Activated naive CD8-positive, alpha-beta T cell (primary cell): ENCODE measurements around the gene CPT1A.

Experiments
- H3K27ac Mint-ChIP-seq: one replicate; pipeline ENCODE4 v1.8.0; 2021; ENCODE audit warnings: mixed read lengths
- H3K27me3 Mint-ChIP-seq: one replicate; pipeline ENCODE4 v1.8.0; 2021; ENCODE audit warnings: mixed read lengths
- H3K36me3 Mint-ChIP-seq: one replicate; pipeline ENCODE4 v1.8.0; 2021; ENCODE audit warnings: mixed read lengths
- H3K4me1 Mint-ChIP-seq: one replicate; pipeline ENCODE4 v1.8.0; 2021; ENCODE audit warnings: low read depth, mixed read lengths
- H3K4me3 Mint-ChIP-seq: one replicate; pipeline ENCODE4 v1.8.0; 2021; ENCODE audit warnings: mild to moderate bottlenecking, mixed read lengths
- H3K9me3 Mint-ChIP-seq: one replicate; pipeline ENCODE4 v1.8.0; 2021; ENCODE audit warnings: low read depth, mixed read lengths

The CPT1A gene

GRCh38 chr11:68808787-68809186 lies 32.9 kb downstream of the CPT1A start:
- no peak overlapping the region for H3K27ac Mint-ChIP-seq
- H3K9me3 Mint-ChIP-seq = no peaks in the 10 kb centered on the region
- no peaks in the 10 kb centered on the region for H3K4me1 Mint-ChIP-seq
- no peak overlapping the region for H3K4me3 Mint-ChIP-seq
- peaks cover 2% of the 10 kb centered on the region for H3K36me3 Mint-ChIP-seq
- no peaks in the 10 kb centered on the region for H3K27me3 Mint-ChIP-seq

GRCh38 chr11:68806931-68807844 lies 34.5 kb downstream of the CPT1A start:
- H3K36me3 Mint-ChIP-seq = peaks cover 4% of the 10 kb centered on the region

GRCh38 chr11:68804786-68805185 lies 36.9 kb downstream of the CPT1A start:
- Mint-ChIP-seq H3K36me3 (peaks cover 4% of the 10 kb centered on the region), H3K4me3 (no peak overlapping the region), H3K4me1 (no peaks in the 10 kb centered on the region), H3K9me3 (no peaks in the 10 kb centered on the region), H3K27me3 (no peaks in the 10 kb centered on the region), H3K27ac (no peak overlapping the region)

More at GRCh38 chr11:68806931-68807844, 34.5 kb downstream of the CPT1A start:
- H3K4me1 Mint-ChIP-seq = no peaks in the 10 kb centered on the region
- H3K4me3 Mint-ChIP-seq = no peak overlapping the region
- H3K27ac Mint-ChIP-seq = no peak overlapping the region
- H3K9me3 Mint-ChIP-seq = no peaks in the 10 kb centered on the region
- H3K27me3 Mint-ChIP-seq = no peaks in the 10 kb centered on the region

GRCh38 chr11:68803766-68804165 lies 38.0 kb downstream of the CPT1A start:
- Mint-ChIP-seq H3K4me1 (no peaks in the 10 kb centered on the region), H3K27me3 (no peaks in the 10 kb centered on the region), H3K4me3 (no peak overlapping the region), H3K36me3 (peaks cover 7% of the 10 kb centered on the region), H3K9me3 (no peaks in the 10 kb centered on the region), H3K27ac (no peak overlapping the region)

GRCh38 chr11:68798221-68798813 lies 43.4 kb downstream of the CPT1A start:
- no peak overlapping the region for H3K27ac Mint-ChIP-seq
- peaks cover 8% of the 10 kb centered on the region for H3K36me3 Mint-ChIP-seq
- no peaks in the 10 kb centered on the region for H3K27me3 Mint-ChIP-seq
- no peak overlapping the region for H3K4me3 Mint-ChIP-seq
- no peaks in the 10 kb centered on the region for H3K9me3 Mint-ChIP-seq
- no peaks in the 10 kb centered on the region for H3K4me1 Mint-ChIP-seq

- H3K27ac Mint-ChIP-seq = no peak overlapping the region
- H3K4me1 Mint-ChIP-seq = no peaks in the 10 kb centered on the region
- peaks cover 6% of the 10 kb centered on the region for H3K36me3 Mint-ChIP-seq
- H3K27me3 Mint-ChIP-seq = no peaks in the 10 kb centered on the region
- no peak overlapping the region for H3K4me3 Mint-ChIP-seq
- H3K9me3 Mint-ChIP-seq = no peaks in the 10 kb centered on the region
Observed at GRCh38 chr11:68796801-68797200, 44.9 kb downstream of the CPT1A start.

GRCh38 chr11:68792400-68792966 lies 49.2 kb downstream of the CPT1A start:
- no peaks in the 10 kb centered on the region for H3K9me3 Mint-ChIP-seq
- H3K27ac Mint-ChIP-seq = no peak overlapping the region
- H3K4me3 Mint-ChIP-seq = no peak overlapping the region
- no peaks in the 10 kb centered on the region for H3K27me3 Mint-ChIP-seq
- no peaks in the 10 kb centered on the region for H3K4me1 Mint-ChIP-seq
- H3K36me3 Mint-ChIP-seq = peaks cover 6% of the 10 kb centered on the region

GRCh38 chr11:68784653-68785052 lies 57.1 kb downstream of the CPT1A start:
- Mint-ChIP-seq H3K4me3 (no peak overlapping the region), H3K9me3 (no peaks in the 10 kb centered on the region), H3K27ac (no peak overlapping the region)

GRCh38 chr11:68783216-68783821 lies 58.4 kb downstream of the CPT1A start:
- H3K4me1 Mint-ChIP-seq = no peaks in the 10 kb centered on the region
- no peaks in the 10 kb centered on the region for H3K27me3 Mint-ChIP-seq
- no peak overlapping the region for H3K4me3 Mint-ChIP-seq
- peaks cover 5% of the 10 kb centered on the region for H3K36me3 Mint-ChIP-seq
- H3K9me3 Mint-ChIP-seq = no peaks in the 10 kb centered on the region
- H3K27ac Mint-ChIP-seq = no peak overlapping the region

More at GRCh38 chr11:68784653-68785052, 57.1 kb downstream of the CPT1A start:
- Mint-ChIP-seq H3K4me1 (no peaks in the 10 kb centered on the region), H3K36me3 (peaks cover 7% of the 10 kb centered on the region), H3K27me3 (no peaks in the 10 kb centered on the region)

GRCh38 chr11:68782711-68783110 lies 59.0 kb downstream of the CPT1A start:
- Mint-ChIP-seq H3K36me3 (peaks cover 5% of the 10 kb centered on the region), H3K4me1 (no peaks in the 10 kb centered on the region), H3K27me3 (no peaks in the 10 kb centered on the region), H3K9me3 (no peaks in the 10 kb centered on the region), H3K27ac (no peak overlapping the region), H3K4me3 (no peak overlapping the region)

GRCh38 chr11:68780829-68781228 lies 60.9 kb downstream of the CPT1A start:
- Mint-ChIP-seq H3K27ac (no peak overlapping the region), H3K36me3 (peaks cover 5% of the 10 kb centered on the region), H3K9me3 (no peaks in the 10 kb centered on the region), H3K27me3 (no peaks in the 10 kb centered on the region), H3K4me1 (peaks cover 2% of the 10 kb centered on the region), H3K4me3 (no peak overlapping the region)

GRCh38 chr11:68778205-68778604 lies 63.5 kb downstream of the CPT1A start:
- Mint-ChIP-seq H3K27ac (no peak overlapping the region), H3K4me1 (peaks cover 2% of the 10 kb centered on the region), H3K27me3 (no peaks in the 10 kb centered on the region), H3K4me3 (no peak overlapping the region), H3K36me3 (peaks cover 14% of the 10 kb centered on the region), H3K9me3 (no peaks in the 10 kb centered on the region)

GRCh38 chr11:68776442-68777235 lies 65.1 kb downstream of the CPT1A start:
- H3K9me3 Mint-ChIP-seq = no peaks in the 10 kb centered on the region
- H3K27me3 Mint-ChIP-seq = no peaks in the 10 kb centered on the region
- H3K4me1 Mint-ChIP-seq = peaks cover 2% of the 10 kb centered on the region
- H3K36me3 Mint-ChIP-seq = peaks cover 19% of the 10 kb centered on the region
- H3K4me3 Mint-ChIP-seq = no peak overlapping the region
- H3K27ac Mint-ChIP-seq = no peak overlapping the region

GRCh38 chr11:68775951-68776388 lies 65.7 kb downstream of the CPT1A start:
- H3K36me3 Mint-ChIP-seq = peaks cover 20% of the 10 kb centered on the region
- no peak overlapping the region for H3K4me3 Mint-ChIP-seq
- H3K27ac Mint-ChIP-seq = no peak overlapping the region
- no peaks in the 10 kb centered on the region for H3K27me3 Mint-ChIP-seq
- no peaks in the 10 kb centered on the region for H3K9me3 Mint-ChIP-seq
- peaks cover 2% of the 10 kb centered on the region for H3K4me1 Mint-ChIP-seq
